ENCODE data around the gene CDH13.

GRCh38 chr16:83300326-83300725, 673.6 kb downstream of the CDH13 start:
- no peak for TF ChIP-seq POLR2A (IDR thresholded peaks at IDR 0.05)
- TF ChIP-seq CTCF (IDR thresholded peaks at IDR 0.05): no peak

Measured in Peyer's patch (tissue), 4 donors.